Stimulated activated CD4-positive, alpha-beta T cell treated with anti-CD3 and anti-CD28 coated beads, TNF-alpha, amount 100 ng/mL, for 4 hours (primary cell): ENCODE data around the gene AOPEP.
"Not testable (repeated sequence)": the region's sequence is repeated elsewhere in the genome, so short reads cannot be mapped to it uniquely, and the experiment has no call there.

Source experiments
- DNase-seq, 3 experiments: peaks; one replicate each; pipeline ENCODE4 v3.0.0-alpha.2; 2020; ENCODE audit warnings: low read depth in 3 of 3

The AOPEP gene

GRCh38 chr9:94818178-94818541 is 91.7 kb downstream of the AOPEP start:
- no peak for DNase-seq

DNA sequence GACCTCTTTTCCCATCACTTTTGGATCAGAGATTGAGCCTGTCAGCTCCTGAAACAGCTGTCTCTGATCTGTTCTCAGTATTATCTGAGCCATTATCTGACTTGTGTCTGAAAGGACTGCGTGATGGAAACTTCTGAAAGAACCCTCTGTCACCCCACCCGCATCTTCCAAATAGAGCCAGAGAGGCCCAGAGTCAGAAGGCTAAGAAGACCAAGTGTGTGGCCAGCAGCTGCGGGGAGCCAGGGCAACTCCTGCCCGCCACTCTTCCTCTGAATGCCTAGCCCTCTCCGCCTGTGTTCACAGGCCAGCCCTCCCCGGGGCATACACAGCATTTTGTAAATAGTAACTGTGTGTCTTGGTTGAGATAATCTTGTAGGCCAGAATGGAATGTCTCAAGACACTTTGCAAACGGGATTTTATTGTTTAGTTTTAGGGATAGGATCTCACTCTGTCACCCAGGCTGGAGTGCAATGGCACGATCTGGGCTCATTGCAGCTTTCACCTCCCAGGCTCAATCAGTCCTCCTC is 92.7 kb downstream of the AOPEP start:
- DNase-seq, result no peak

- DNase-seq, result no peak
Measured at GRCh38 chr9:94821098-94821887, 94.8 kb downstream of the AOPEP start.

DNA sequence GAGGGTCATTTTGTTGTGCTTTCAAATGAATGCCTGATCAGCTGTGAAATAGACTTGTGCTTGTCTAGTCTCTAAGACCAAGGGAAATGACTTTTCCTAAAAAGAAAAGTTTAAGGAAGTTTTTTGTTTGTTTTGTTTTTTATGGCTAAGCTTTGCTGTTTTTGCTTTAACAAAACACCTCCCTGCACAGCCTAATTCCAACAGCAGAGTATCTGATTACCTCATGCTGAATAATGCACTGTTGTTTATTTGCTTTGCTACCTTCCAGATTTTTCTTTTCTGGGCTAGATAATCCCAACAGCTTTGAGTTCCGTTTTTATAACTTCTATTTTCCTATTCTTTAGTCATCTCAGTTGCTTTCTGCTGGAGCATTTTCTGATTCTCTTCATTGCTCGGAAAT is 95.8 kb downstream of the AOPEP start:
- DNase-seq, result no peak

- DNase-seq, result no peak
Measured at GRCh38 chr9:94823710-94824109, 97.2 kb downstream of the AOPEP start.

DNA sequence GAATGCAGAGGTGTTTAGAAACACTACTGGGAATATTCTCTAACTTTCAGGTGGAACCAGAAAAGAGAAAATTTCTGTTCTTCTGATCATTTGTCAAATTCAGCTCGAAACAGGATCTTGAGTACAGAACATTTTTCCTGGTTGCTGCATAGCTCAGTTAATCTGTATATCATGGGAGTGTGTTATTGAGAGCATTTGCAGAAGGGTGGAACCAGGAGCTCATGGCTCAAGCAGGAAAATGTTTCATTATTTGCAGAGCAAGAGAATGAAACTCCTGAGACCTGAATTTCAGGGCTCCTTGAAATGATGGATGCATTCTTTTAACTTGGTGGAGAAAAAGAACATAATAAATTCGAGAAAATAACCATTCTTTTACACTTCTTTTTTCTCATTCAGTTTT is 97.9 kb downstream of the AOPEP start:
- no peak for DNase-seq

DNA sequence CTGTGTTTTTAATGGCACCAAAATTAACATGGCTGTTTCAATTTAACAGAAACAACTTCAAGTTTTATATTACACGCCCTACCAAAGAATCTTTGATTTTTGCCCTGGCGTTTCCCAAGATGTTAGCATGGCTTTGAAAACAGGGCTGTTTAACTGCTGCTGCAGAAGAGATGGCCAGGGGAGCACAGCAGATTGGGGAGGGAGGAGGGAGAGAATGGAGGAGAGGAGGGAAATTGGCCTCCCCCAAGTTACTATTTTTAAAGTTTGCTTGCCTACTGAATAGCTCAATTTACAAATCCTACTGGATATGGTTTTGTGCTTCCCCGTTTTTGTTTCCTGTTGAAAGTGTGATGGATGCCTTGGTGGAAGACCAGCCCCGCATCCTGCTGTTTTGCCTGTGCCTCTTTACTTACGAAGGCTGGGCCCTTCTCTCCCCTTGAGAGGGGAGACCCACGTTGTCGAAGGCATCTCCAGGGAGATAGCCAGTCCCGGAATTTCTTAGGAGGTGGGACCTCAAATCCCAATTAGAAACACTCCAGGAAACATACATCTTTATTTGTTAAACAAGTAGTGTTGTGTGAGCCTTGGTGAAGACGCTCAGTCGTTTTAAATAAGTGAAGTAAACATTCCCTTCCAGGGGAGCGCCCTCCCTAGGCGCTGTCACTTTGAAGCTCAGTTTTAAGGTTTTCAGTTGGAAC is 98.6 kb downstream of the AOPEP start:
- DNase-seq, result no peak

DNA sequence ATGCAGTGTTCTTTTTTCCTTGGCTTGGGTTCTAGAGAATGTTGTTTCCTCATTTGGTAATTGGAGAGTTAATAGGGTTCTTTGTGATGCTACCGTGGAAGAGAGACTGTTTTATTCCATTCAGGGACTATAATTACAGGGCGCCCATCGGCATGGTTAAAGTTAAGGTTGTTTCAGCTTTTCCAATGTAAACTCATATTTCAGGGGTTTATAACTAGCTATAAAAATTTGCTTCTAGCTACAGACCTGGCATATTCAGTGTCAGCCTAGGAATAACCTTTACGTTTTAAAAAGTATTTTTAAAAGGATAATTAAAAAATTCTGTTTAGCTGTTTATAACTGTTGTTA is 99.1 kb downstream of the AOPEP start:
- DNase-seq, result no peak

DNA sequence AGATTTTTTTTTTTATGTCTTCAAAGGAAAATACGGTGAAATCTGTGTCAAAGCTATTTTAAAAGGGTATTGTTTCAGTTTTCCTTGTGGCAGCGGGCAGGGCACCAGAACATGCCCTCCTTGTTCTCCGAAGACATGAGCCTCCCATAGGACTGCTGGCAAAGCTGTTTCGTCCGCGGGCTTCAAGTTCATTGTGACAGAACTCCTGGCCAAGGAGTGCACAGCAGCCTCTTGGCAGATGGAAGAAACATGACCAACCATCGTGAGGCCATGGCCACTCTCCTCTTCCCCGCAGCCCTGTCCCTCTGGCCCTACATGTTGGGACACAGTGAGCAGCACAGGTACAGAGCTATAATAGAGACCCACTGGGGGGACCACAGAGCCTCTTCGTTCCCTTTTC is 99.5 kb downstream of the AOPEP start:
- no peak for DNase-seq

DNA sequence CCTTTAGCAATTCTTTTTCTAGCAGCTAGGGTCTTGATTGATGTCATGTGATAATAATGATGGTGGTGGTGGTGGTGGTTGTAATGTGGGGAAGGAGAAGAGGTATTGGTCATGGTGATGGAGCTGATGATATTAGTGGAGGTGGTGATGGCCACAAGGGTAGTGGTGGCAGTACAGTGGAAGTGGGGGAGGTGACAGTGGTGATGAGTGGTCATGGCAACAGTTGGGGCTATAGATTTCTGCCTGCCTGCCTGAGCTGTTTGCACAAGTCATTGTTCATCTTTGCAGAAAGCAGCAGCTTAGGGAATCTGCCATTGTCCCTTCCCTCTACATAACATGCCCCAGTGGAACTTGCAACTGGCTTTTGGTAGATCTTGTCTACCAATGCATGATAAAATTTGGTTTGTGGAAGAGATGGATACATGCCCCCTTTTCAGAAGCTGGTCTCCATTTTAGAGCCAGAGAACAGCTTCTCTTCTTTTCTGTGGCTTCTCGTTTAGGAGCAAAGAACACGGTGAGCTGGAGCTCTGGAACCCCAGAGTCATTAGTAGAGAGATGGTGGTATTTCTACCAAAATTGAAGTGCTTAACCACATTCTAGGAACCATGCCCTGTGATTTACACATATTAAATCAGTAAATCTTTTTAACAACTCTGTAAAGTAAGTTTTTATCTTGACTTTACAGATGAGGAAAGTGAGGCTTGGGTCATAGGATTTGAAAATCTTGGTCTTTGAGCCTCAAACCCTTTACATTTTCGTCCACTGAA is 100.3 kb downstream of the AOPEP start:
- no peak for DNase-seq

DNA sequence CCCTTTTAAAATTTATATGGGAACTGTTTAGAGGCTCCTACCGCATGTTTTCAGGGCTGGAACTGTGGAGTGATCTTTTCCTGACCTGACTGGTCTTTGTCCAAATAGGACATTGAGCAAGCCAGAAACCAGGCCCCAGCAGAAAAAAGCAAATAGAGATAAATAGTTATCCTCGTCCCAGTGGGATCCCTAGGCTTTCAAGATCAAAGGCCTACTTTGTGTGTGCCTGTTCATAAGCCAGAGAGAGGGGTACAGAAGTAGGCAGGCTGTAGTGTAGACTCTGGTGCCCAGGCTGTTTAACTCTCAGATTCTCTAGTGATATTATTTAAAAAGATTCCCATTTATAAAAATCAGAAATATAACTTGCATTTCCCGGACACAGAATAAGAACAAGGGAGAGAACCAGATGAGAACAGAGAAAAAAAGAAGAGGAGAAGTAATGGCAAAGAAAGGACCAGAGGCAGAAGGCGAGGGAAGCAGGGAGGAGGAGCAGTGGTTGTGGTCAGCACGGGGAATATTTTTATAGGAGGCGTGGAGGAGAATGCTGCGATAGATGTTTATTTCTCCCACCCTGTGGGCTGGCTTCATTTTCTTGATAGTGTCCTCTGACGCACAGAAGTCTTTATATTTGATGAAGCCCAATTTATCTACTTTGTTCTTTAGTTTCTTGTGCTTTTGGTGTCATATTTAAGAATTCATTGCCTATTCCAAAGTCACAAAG is 101.2 kb downstream of the AOPEP start:
- no peak for DNase-seq

- DNase-seq, result no peak
Measured at GRCh38 chr9:94829380-94830070, 103.0 kb downstream of the AOPEP start.

GRCh38 chr9:94830071-94830604 is 103.6 kb downstream of the AOPEP start:
- DNase-seq, result not testable (repeated sequence)

DNA sequence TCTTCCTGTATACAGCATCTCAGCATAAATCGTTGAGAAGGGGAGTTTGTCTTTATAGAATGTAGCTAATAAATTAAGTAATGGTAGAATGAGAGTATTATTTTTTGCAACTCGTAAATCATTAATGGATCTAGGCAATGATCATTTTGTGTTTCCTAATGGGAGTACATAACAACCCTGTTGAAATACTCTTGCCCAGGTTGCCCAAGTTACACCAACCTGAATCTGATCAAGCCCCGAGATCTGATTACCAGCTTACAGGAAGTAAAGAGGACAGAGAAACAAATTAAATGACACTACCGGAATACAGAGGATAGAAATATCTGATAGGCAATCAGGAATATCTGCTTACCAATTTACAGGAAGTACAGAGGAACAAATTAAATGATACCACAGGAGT is 107.3 kb downstream of the AOPEP start:
- DNase-seq, result no peak

DNA sequence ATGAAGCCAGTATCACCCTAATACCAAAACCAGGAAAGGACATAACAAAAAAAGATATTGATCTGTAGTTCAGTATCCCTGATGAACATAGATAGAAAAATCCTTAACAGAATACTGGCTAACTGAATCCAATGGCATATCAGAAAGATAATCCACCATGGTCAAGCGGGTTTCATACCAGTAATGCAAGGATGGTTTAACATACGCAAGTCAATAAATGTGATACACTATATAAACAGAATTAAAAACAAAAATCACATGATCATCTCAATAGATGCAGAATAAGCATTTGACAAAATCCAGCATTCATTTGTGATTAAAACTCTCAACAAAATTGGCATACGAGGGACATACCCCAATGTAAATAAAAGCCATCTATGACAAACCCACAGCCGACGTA is 110.9 kb downstream of the AOPEP start:
- no peak for DNase-seq

DNA sequence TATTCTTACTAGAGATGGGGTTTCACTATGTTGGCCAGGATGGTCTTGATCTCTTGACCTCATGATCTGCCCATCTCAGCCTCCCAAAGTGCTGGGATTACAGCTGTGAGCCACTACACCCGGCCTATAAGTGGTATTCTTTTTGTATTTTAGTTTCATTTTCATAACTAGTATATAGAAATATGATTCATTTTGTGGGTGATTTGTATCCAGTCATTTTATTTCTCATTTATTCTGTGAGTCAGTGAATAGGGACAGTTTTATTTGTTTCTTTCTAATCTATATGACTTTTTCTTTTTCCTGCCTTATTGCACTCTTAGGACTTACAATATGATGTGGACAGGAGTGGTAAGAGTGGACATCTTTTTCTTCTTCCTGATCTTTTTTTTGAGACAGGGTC is 112.9 kb downstream of the AOPEP start:
- no peak for DNase-seq

- no peak for DNase-seq
Measured at GRCh38 chr9:94840738-94841137, 114.2 kb downstream of the AOPEP start.

- no peak for DNase-seq
Measured at GRCh38 chr9:94843134-94843533, 116.6 kb downstream of the AOPEP start.

DNA sequence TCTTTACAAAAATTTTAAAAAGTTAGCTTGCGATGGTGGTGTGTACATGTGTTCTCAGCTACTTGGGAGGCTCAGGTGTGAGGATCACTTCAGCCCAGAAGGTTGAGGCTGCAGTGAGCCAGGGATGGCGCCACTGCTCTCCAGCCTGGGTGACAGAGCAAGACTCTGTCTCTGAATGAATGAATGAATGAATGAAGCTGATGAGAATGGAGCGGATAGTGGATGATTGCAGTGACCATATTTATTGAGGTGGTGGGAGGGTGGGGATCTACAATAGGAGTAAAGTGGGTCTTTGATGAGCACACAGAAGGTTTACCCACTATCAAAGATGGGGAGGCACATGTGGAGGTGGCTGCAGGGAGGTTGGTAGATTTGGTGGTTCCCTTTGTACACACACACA is 120.2 kb downstream of the AOPEP start:
- no peak for DNase-seq

GRCh38 chr9:94847486-94847885 is 121.0 kb downstream of the AOPEP start:
- no peak for DNase-seq

DNA sequence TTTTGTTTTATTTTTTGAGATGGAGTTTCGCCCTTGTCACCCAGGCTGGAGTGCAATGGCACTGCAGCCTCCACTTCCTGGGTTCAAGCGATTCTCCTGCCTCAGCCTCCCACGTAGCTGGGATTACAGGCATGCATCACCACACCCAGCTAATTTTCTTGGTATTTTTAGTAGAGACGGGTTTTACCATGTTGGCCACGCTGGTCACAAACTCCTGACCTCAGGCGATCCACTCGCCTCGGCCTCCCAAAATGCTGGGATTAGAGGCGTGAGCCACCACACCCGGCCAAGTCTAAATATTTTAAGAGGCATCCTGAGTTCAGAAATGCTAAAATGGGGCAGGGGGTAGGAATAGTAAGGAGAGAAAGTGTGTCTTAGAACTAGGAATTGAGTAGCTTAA is 122.3 kb downstream of the AOPEP start:
- not testable (repeated sequence) for DNase-seq
